Measurements from ENCODE around the gene LAMC1. TPM values are rescaled to one million over a fixed set of nuclear protein-coding genes. Genes with fewer than 3 reads are reported as not detected.
A peak's percentile ranks its signal among the peaks of the same experiment; 100 is the strongest.

The LAMC1 gene
- total and polyA plus RNA-seq, 2 experiments from 2014 or later = 185 to 686 TPM

DNA sequence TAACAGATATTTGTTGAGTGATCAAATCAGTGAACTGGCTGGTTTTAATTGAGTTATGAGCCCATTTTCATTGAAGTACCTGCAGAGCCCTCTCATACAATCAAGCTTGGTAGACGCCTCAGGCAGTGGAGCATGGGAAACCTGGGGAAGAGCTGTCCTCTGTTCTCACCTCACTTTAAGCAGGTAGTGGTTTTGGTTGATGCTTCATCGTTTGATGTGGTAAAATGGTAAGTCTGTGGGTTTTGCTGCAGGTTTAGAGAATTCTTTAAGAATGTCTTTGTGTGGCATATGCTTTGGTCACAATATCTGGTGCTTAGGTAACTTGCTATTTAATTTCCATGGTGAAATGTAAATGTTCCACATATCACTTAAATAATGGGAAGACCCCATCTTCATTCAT, 10.0 kb downstream of the LAMC1 start:
- peaks cover 50% of the 10 kb centered on the region for H3K4me1 ChIP-seq (ENCODE audit: insufficient read depth)
- no peak overlapping the region for H2AFZ ChIP-seq
- in situ Hi-C loops (cut with MboI) = no loop called here
- no peak overlapping the region for H3K9ac ChIP-seq
- no peaks in the 10 kb centered on the region for H3K9me3 ChIP-seq (ENCODE audit: low read depth)
- peaks cover 20% of the 10 kb centered on the region; the same call in 1 of the 2 replicates for H3K36me3 ChIP-seq (ENCODE audit: low read depth)
- peak overlapping the region; percentile 82; the same call in 1 of the 2 replicates for H3K27ac ChIP-seq
- TF ChIP-seq EZH2phosphoT487 (IDR thresholded peaks at IDR 0.05; ENCODE audit: insufficient read depth, low read depth) (no peak), EZH2 (IDR thresholded peaks at IDR 0.05; ENCODE audit: insufficient read depth, poor library complexity, severe bottlenecking) (no peak)
- H3F3A ChIP-seq (ENCODE audit: insufficient read depth) = peaks cover 77% of the 10 kb centered on the region
- no peaks in the 10 kb centered on the region for H3K27me3 ChIP-seq (replicated peaks; ENCODE audit: insufficient read depth)
- no peak overlapping the region for H3K4me3 ChIP-seq
- DNase-seq = no peak
- 90 to 96% methylated on average over 2 of the region's 2 CpGs for WGBS, 2 experiments (ENCODE audit: low coverage in 1 of 2, low lambda C conversion rate in 2 of 2, missing lambda C conversion rate in 2 of 2)
- H3K79me2 ChIP-seq (ENCODE audit: insufficient read depth) = peaks cover 100% of the 10 kb centered on the region
- no peak overlapping the region for H3K4me2 ChIP-seq (ENCODE audit: unreplicated experiment)
- H3K9me2 ChIP-seq (ENCODE audit: insufficient read depth) = no peaks in the 10 kb centered on the region
- H4K20me1 ChIP-seq (ENCODE audit: insufficient read depth) = peaks cover 6% of the 10 kb centered on the region; the same call in 1 of the 2 replicates

DNA sequence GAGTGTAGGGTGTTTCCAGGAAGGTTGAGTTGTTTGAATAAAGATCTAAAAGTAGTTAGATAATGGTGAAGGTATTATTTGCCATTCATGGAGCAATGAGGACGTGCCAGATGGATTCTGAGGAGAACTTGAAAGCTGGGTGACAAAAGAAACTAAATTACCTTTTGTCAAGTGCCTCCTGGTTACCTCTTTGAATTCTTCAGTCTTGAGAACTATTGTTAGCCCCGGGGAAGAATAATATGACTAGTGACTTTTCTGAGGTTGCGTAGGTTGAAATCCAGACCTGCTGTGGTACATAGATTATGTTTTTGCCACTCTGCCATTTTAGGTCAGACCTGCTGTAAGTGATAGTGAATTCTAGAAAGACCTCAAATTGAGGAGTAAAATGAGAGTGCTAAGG, 11.5 kb downstream of the LAMC1 start:
- peaks cover 51% of the 10 kb centered on the region for H3K4me1 ChIP-seq (ENCODE audit: insufficient read depth)
- DNase-seq = no peak
- no peaks in the 10 kb centered on the region for H3K9me2 ChIP-seq (ENCODE audit: insufficient read depth)
- peaks cover 79% of the 10 kb centered on the region for H3F3A ChIP-seq (ENCODE audit: insufficient read depth)
- H3K4me3 ChIP-seq = no peak overlapping the region
- H4K20me1 ChIP-seq (ENCODE audit: insufficient read depth) = peaks cover 6% of the 10 kb centered on the region; the same call in 1 of the 2 replicates
- H3K9me3 ChIP-seq (ENCODE audit: low read depth) = no peaks in the 10 kb centered on the region
- no peak overlapping the region for H3K27ac ChIP-seq
- TF ChIP-seq EZH2phosphoT487 (IDR thresholded peaks at IDR 0.05; ENCODE audit: insufficient read depth, low read depth) (no peak), EZH2 (IDR thresholded peaks at IDR 0.05; ENCODE audit: insufficient read depth, poor library complexity, severe bottlenecking) (no peak)
- H3K36me3 ChIP-seq (ENCODE audit: low read depth) = peaks cover 17% of the 10 kb centered on the region; the same call in 1 of the 2 replicates
- WGBS, 2 experiments (ENCODE audit: low coverage in 1 of 2, low lambda C conversion rate in 2 of 2, missing lambda C conversion rate in 2 of 2) = 97% methylated on average over 3 of the region's 3 CpGs
- no peaks in the 10 kb centered on the region for H3K27me3 ChIP-seq (replicated peaks; ENCODE audit: insufficient read depth)
- H3K9ac ChIP-seq = no peak overlapping the region
- H3K79me2 ChIP-seq (ENCODE audit: insufficient read depth) = peaks cover 100% of the 10 kb centered on the region
- no peak overlapping the region for H2AFZ ChIP-seq
- H3K4me2 ChIP-seq (ENCODE audit: unreplicated experiment) = no peak overlapping the region
- in situ Hi-C loops (cut with MboI) = no loop called here

DNA sequence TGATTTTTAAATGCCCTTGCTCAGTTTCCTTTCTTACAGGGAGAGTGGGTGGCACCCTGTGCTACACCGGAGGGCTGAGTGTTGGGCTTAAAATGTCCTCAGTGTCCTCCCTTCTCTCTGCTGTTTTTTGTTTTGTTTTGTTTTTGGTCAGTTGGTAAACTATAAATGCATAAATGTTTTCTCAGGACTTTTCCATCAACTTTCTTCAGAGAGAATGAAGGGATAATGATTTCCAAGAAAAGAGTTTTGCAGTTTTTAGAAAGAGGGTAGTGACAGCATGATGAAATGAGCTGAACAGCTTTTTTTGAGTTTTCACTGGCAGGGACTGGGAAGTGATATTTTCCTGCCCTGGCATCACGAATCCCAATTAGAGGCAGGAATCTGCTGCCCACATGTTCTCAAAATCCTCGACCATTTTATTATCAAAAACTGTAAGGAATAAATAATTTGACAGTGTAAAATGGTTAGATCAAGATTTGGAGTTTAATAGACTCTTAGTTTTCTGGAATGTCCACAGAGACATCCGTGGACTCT, 15.2 kb downstream of the LAMC1 start:
- in situ Hi-C loops (cut with MboI) = no loop called here
- Histone ChIP-seq H3K4me1 (ENCODE audit: insufficient read depth) (peaks cover 48% of the 10 kb centered on the region), H3K9ac (peak overlapping the region; percentile 14; the same call in 1 of the 2 replicates), H3K36me3 (ENCODE audit: low read depth) (peaks cover 12% of the 10 kb centered on the region; the same call in 1 of the 2 replicates), H3K4me2 (ENCODE audit: unreplicated experiment) (peak overlapping the region; percentile 10), H3F3A (ENCODE audit: insufficient read depth) (peaks cover 79% of the 10 kb centered on the region), H4K20me1 (ENCODE audit: insufficient read depth) (peaks cover under 1% of the 10 kb centered on the region; the same call in 1 of the 2 replicates), H3K4me3 (no peak overlapping the region), H3K79me2 (ENCODE audit: insufficient read depth) (peaks cover 100% of the 10 kb centered on the region), H3K27me3 (replicated peaks; ENCODE audit: insufficient read depth) (no peaks in the 10 kb centered on the region), H2AFZ (no peak overlapping the region), H3K9me3 (ENCODE audit: low read depth) (no peaks in the 10 kb centered on the region), H3K9me2 (ENCODE audit: insufficient read depth) (no peaks in the 10 kb centered on the region), H3K27ac (peak overlapping the region; percentile 88)
- TF ChIP-seq EZH2phosphoT487 (IDR thresholded peaks at IDR 0.05; ENCODE audit: insufficient read depth, low read depth) = no peak
- no peak for TF ChIP-seq EZH2 (IDR thresholded peaks at IDR 0.05; ENCODE audit: insufficient read depth, poor library complexity, severe bottlenecking)
- WGBS, 2 experiments (ENCODE audit: low coverage in 1 of 2, low lambda C conversion rate in 2 of 2, missing lambda C conversion rate in 2 of 2) = 15 to 27% methylated on average over 4 of the region's 4 CpGs
- no peak for DNase-seq

DNA sequence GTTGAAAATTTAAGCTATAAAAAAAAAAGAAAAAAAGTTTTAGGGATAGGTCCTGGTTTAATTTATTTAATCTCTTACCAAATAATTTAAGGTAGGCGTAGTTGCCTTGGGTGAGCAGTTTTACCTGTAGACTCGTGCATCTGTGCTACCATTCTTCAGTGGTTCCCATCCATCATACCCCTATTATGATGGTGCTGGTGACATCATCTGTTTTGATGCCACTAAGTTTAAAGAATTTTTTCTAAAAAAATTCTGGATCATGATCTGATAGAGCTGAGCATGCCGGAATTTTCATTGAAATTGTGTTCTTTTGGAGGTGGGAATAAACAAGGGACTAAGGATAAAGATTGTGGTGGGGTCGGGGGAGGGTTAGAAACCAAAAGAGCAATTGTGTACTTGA, 15.7 kb downstream of the LAMC1 start:
- H3K9me3 ChIP-seq (ENCODE audit: low read depth) = no peaks in the 10 kb centered on the region
- 52 to 61% methylated on average over 4 of the region's 4 CpGs for WGBS, 2 experiments (ENCODE audit: low coverage in 1 of 2, low lambda C conversion rate in 2 of 2, missing lambda C conversion rate in 2 of 2)
- H4K20me1 ChIP-seq (ENCODE audit: insufficient read depth) = no peaks in the 10 kb centered on the region
- peaks cover 81% of the 10 kb centered on the region for H3F3A ChIP-seq (ENCODE audit: insufficient read depth)
- no peaks in the 10 kb centered on the region for H3K27me3 ChIP-seq (replicated peaks; ENCODE audit: insufficient read depth)
- peak overlapping the region; percentile 88 for H3K27ac ChIP-seq
- H3K4me1 ChIP-seq (ENCODE audit: insufficient read depth) = peaks cover 53% of the 10 kb centered on the region
- no peak for DNase-seq
- H3K9ac ChIP-seq = peak overlapping the region; percentile 14; the same call in 1 of the 2 replicates
- H3K36me3 ChIP-seq (ENCODE audit: low read depth) = peaks cover 11% of the 10 kb centered on the region; the same call in 1 of the 2 replicates
- H2AFZ ChIP-seq = no peak overlapping the region
- H3K4me2 ChIP-seq (ENCODE audit: unreplicated experiment) = peak overlapping the region; percentile 71
- TF ChIP-seq EZH2 (IDR thresholded peaks at IDR 0.05; ENCODE audit: insufficient read depth, poor library complexity, severe bottlenecking) (no peak), EZH2phosphoT487 (IDR thresholded peaks at IDR 0.05; ENCODE audit: insufficient read depth, low read depth) (no peak)
- peaks cover 100% of the 10 kb centered on the region for H3K79me2 ChIP-seq (ENCODE audit: insufficient read depth)
- peak overlapping the region; percentile 51; the same call in 1 of the 2 replicates for H3K4me3 ChIP-seq
- in situ Hi-C loops (cut with MboI) = no loop called here
- H3K9me2 ChIP-seq (ENCODE audit: insufficient read depth) = no peaks in the 10 kb centered on the region
